K562 (cell line): ENCODE results near the gene MCAT. TPM values are rescaled to one million over a fixed set of nuclear protein-coding genes. Genes with fewer than 3 reads are reported as not detected.

ENCODE experiments used
- ATAC-seq: fragments of 200-7000 bp; cut with Tn5 transposase; 3 replicates; pipeline ENCODE4 v1.9.1; 2020; ENCODE audit warnings: moderate library complexity
- BruUV-seq: library from RNA; stranded (reverse); fragments of 400-500 nt; replicated peaks from 2 replicates; lab custom pipeline; 2021; lab: Mats Ljungman, UMichigan
- CTCF ChIA-PET: fragments of 300-600 bp; formaldehyde crosslinking; extraction: SDS; loops from one replicate; lab custom pipeline; 2021; ENCODE audit warnings: low intra/inter-chr PET ratio; lab: Yijun Ruan, JAX
- POLR2A ChIA-PET: fragments of 300-600, 350-650 bp; sonication (Branson Sonifier 250); formaldehyde crosslinking; extraction: SDS; loops from one replicate; lab custom pipeline; 2021; ENCODE audit warnings: antibody characterized with exemption, inconsistent platforms; lab: Yijun Ruan, JAX
- DNase-seq, 4 experiments: peaks; one replicate each; pipeline versions ENCODE4 v3.0.0 to v3.0.0-alpha.2; 2011 to 2018; ENCODE audit warnings: low spot score in 3 of 4, mixed read lengths in 3 of 4; ENCODE audit errors: extremely low read depth in 1 of 4
- FAIRE-seq: peaks from 2 replicates; lab custom pipeline; 2011; peaks lifted over from hg19 to GRCh38; lab: Jason Lieb, UNC
- H2AFZ ChIP-seq: 2 replicates; pipeline ENCODE4 v1.6.0; 2011; ENCODE audit warnings: low read depth, low read length, control low read depth, inconsistent platforms
- H3K27ac ChIP-seq: fragments of 200-600 bp; 3 replicates; pipeline ENCODE4 v1.8.0; 2011; ENCODE audit warnings: low read depth, mild to moderate bottlenecking, control low read depth, inconsistent platforms, low read length, moderate library complexity, mixed read lengths; ENCODE audit errors: extremely low read depth
- H3K27me3 ChIP-seq, 2 experiments: fragments of 300-600 bp in 1 of 2; 2 replicates in 1 of 2; 3 replicates in 1 of 2; pipeline versions ENCODE4 v1.6.0 to v1.8.0; 2011; ENCODE audit warnings: inconsistent platforms in 2 of 2, low read length in 2 of 2, mild to moderate bottlenecking in 1 of 2, mixed read lengths in 1 of 2, moderate library complexity in 1 of 2; ENCODE audit not compliant: control insufficient read depth in 2 of 2, insufficient read depth in 2 of 2
- H3K36me3 ChIP-seq: fragments of 300-600 bp; 3 replicates; pipeline ENCODE4 v1.8.0; 2011; ENCODE audit warnings: mild to moderate bottlenecking, low read length, inconsistent platforms; ENCODE audit not compliant: control insufficient read depth, insufficient read depth
- H3K4me1 ChIP-seq, 2 experiments: fragments of 200-600 bp in 1 of 2; replicated peaks in 1 of 2; 2 replicates in 1 of 2; 3 replicates in 1 of 2; pipeline versions ENCODE4 v1.5.1 to v1.8.0; 2011; ENCODE audit warnings: inconsistent platforms in 2 of 2, low read length in 2 of 2, mild to moderate bottlenecking in 1 of 2, mixed read lengths in 1 of 2, moderate library complexity in 1 of 2; ENCODE audit not compliant: control insufficient read depth in 2 of 2, insufficient read depth in 2 of 2
- H3K4me2 ChIP-seq: 2 replicates; pipeline ENCODE4 v1.6.1; 2011; ENCODE audit warnings: low read length, control low read depth, inconsistent platforms, mixed read lengths; ENCODE audit not compliant: insufficient read depth
- H3K4me3 ChIP-seq: fragments of 200-600 bp; sonication (generic), shearing (Covaris generic); 2 replicates; pipeline ENCODE4 v1.5.1; 2016; ENCODE audit warnings: control low read depth, inconsistent platforms
- H3K79me2 ChIP-seq: fragments of 200-600 bp; 3 replicates; pipeline ENCODE4 v1.8.0; 2011; ENCODE audit warnings: low read length, inconsistent platforms; ENCODE audit not compliant: control insufficient read depth, insufficient read depth
- H3K9ac ChIP-seq, 2 experiments: 2 replicates each; pipeline versions ENCODE4 v1.6.0 to v1.6.1; 2011; ENCODE audit warnings: low read depth in 2 of 2, low read length in 2 of 2, control low read depth in 1 of 2, inconsistent platforms in 1 of 2, mild to moderate bottlenecking in 1 of 2, mixed read lengths in 1 of 2; ENCODE audit not compliant: insufficient read depth in 1 of 2
- H3K9me1 ChIP-seq: one replicate; pipeline ENCODE4 v1.6.0; 2011; ENCODE audit warnings: inconsistent platforms, mild to moderate bottlenecking, low read length, moderate library complexity; ENCODE audit not compliant: control insufficient read depth, insufficient read depth
- H3K9me3 ChIP-seq: replicated peaks from 2 replicates; pipeline ENCODE4 v1.5.1; 2011; ENCODE audit warnings: low read depth, low read length, inconsistent platforms; ENCODE audit not compliant: control insufficient read depth, insufficient read depth
- H4K20me1 ChIP-seq: replicated peaks from 2 replicates; pipeline ENCODE4 v1.6.1; 2011; ENCODE audit warnings: low read length, inconsistent platforms, mixed read lengths; ENCODE audit not compliant: control insufficient read depth, insufficient read depth
- ELF2 ChIP-seq: fragments of 250-450 bp; sonication (Bioruptor Pico); IDR thresholded peaks from 2 replicates; pipeline ENCODE4 v1.5.0; 2021; ENCODE audit warnings: mild to moderate bottlenecking
- HDAC2 ChIP-seq: fragments of 450-650 bp; IDR thresholded peaks from 2 replicates; pipeline ENCODE4 v1.6.1; 2016; ENCODE audit warnings: mild to moderate bottlenecking
- HDAC3 ChIP-seq: fragments of 450-650 bp; IDR thresholded peaks from 2 replicates; pipeline ENCODE4 v1.6.1; 2018; ENCODE audit warnings: borderline replicate concordance, mild to moderate bottlenecking, moderate library complexity; ENCODE audit not compliant: partially characterized antibody
- ILF3 ChIP-seq: fragments of 450-650 bp; IDR thresholded peaks from 2 replicates; pipeline ENCODE4 v1.6.1; 2018; ENCODE audit warnings: antibody characterized with exemption, mild to moderate bottlenecking, moderate library complexity, borderline replicate concordance
- NR2C2 ChIP-seq, 2 experiments: fragments of 200-800 bp in 1 of 2; sonication (Bioruptor generic) in 1 of 2; sonication (generic) in 1 of 2; formaldehyde crosslinking in 1 of 2; IDR thresholded peaks; 2 replicates each; pipeline versions ENCODE4 v1.6.1 to v1.8.0; 2016 to 2022; ENCODE audit warnings: mild to moderate bottlenecking in 1 of 2, missing compliant biosample characterization in 1 of 2, missing genetic modification characterization in 1 of 2, missing genetic modification reagents in 1 of 2
- OTX1 ChIP-seq: fragments of 450-650 bp; formaldehyde crosslinking; IDR thresholded peaks from 2 replicates; pipeline ENCODE4 v1.4.0; 2022; ENCODE audit warnings: mild to moderate bottlenecking
- PTRF ChIP-seq: fragments of 450-650 bp; IDR thresholded peaks from 2 replicates; pipeline ENCODE4 v1.6.1; 2016; ENCODE audit warnings: mild to moderate bottlenecking, missing genetic modification characterization, missing compliant biosample characterization
- PTTG1 ChIP-seq: fragments of 450-650 bp; IDR thresholded peaks from 2 replicates; pipeline ENCODE4 v1.6.1; 2016; ENCODE audit warnings: low read depth, mild to moderate bottlenecking, missing genetic modification characterization, missing compliant biosample characterization
- TAF9B ChIP-seq: fragments of 450-650 bp; IDR thresholded peaks from 2 replicates; pipeline ENCODE4 v1.6.1; 2018; ENCODE audit warnings: mild to moderate bottlenecking; ENCODE audit not compliant: partially characterized antibody
- YBX1 ChIP-seq: fragments of 450-650 bp; IDR thresholded peaks from 2 replicates; pipeline ENCODE4 v1.7.1; 2016; ENCODE audit warnings: mild to moderate bottlenecking
- ZKSCAN1 ChIP-seq: fragments of 150-350 bp; IDR thresholded peaks from 2 replicates; pipeline ENCODE4 v1.6.1; 2016; ENCODE audit warnings: low read depth, low read length
- ZNF174 ChIP-seq: fragments of 250-450 bp; sonication (Bioruptor Pico); IDR thresholded peaks from 2 replicates; pipeline ENCODE4 v1.4.0; 2020; ENCODE audit warnings: mild to moderate bottlenecking
- ZNF311 ChIP-seq: fragments of 250-450 bp; sonication (Bioruptor Pico); IDR thresholded peaks from 2 replicates; pipeline ENCODE4 v1.4.0; 2020; ENCODE audit warnings: mild to moderate bottlenecking, moderate library complexity
- ZNF384 ChIP-seq: IDR thresholded peaks from 2 replicates; pipeline ENCODE4 v1.6.1; 2012; ENCODE audit warnings: low read depth, low read length, improper control_type of control experiment
- WGBS: fragments of 100-300 bp; shearing (Covaris generic); methylation state at CpG from one replicate; pipeline ENCODE4 v1.1.6; 2016; ENCODE audit warnings: low coverage, mixed read lengths; ENCODE audit not compliant: insufficient coverage; ENCODE audit errors: missing lambda C conversion rate; 5-methylcytosine and 5-hydroxymethylcytosine counted together
- in situ Hi-C: fragments of 300-500 bp; cut with MboI; formaldehyde crosslinking; loops from 4 replicates; pipeline ENCODE4 v1.15.0; 2018; ENCODE audit warnings: inconsistent platforms, mixed read lengths
- intact Hi-C: fragments of 100-400 bp; cut with micrococcal nuclease; formaldehyde crosslinking; loops from 2 replicates; pipeline ENCODE4 v1.14.2; 2022
- polyA plus RNA-seq, 8 experiments: library from polyadenylated mRNA; depleted of rRNA in 4 of 8; stranded (reverse) in 5 of 8; unstranded in 3 of 8; fragments of >200 nt; fragmentation: Nextera tagmentation in 2 of 8; fragmentation: Illumina TruSeq in 1 of 8; extraction: Ambion mirVana in 2 of 8; extraction: Trizol in 1 of 8; gene quantifications; 2 replicates each; pipeline versions ENCODE4 v1.2.1 to v1.2.3, GENCODE V29; 2011 to 2014; ENCODE audit warnings: inconsistent platforms in 1 of 8, missing spikeins in 1 of 8
- total RNA-seq, 7 experiments: library from RNA; depleted of rRNA in 6 of 7; stranded (reverse); fragments of >200 nt in 6 of 7; fragmentation: Illumina TruSeq in 2 of 7; extraction: Trizol in 2 of 7; gene quantifications; 2 replicates each; pipeline versions ENCODE4 v1.2.1 to v1.2.3, GENCODE V29; 2011 to 2021; ENCODE audit warnings: low replicate concordance in 1 of 7
- TF ChIP-seq, protein P1 (sequence below): fragments of 450-650 bp; IDR thresholded peaks from 2 replicates; pipeline ENCODE4 v1.6.1; 2016
- TF ChIP-seq, protein P2 (sequence below): sonication (generic); formaldehyde crosslinking; IDR thresholded peaks from 2 replicates; pipeline ENCODE4 v1.8.0; 2022; ENCODE audit warnings: mild to moderate bottlenecking, missing genetic modification reagents
- TF ChIP-seq, protein P3 (sequence below): IDR thresholded peaks from 2 replicates; pipeline ENCODE4 v1.6.1; 2011; ENCODE audit not compliant: insufficient read length; ENCODE audit errors: extremely low read depth
- TF ChIP-seq, protein P4 (sequence below): IDR thresholded peaks from 2 replicates; pipeline ENCODE4 v1.6.1; 2014; ENCODE audit warnings: antibody characterized with exemption

Gene MCAT
- total and polyA plus RNA-seq, 9 of the 15 experiments (the other 6 are each of a cell fraction or from before 2014, with no cell fraction given), result 3.3 to 27.8 (median 13.9) TPM

DNA sequence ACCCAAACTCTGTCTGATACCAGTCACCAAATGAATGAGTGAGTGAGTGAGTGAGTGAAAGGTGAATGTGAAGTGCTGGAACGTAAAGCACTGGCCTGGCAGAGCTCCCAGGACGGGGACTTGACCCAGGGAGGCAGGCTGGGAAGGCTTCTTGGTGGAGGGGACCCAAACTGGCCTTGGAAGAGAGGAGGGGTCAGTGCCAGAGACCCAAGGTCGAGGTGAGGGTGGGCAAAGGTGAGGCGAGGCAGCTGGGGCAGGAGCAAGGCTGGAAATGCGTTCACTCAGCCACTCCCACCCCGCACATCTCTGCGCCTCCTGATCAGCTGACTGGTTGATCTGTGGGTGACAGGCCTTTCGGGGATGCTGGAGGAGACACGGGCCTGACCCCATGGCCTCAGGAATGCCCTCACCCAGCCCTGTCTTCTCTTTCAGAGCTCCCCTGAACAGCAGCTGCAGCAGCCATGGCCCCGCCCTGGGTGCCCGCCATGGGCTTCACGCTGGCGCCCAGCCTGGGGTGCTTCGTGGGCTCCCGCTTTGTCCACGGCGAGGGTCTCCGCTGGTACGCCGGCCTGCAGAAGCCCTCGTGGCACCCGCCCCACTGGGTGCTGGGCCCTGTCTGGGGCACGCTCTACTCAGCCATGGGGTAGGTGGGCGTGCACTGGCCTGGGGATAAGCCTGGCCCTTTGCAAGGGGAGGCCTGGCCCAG, 15.7 kb upstream of the MCAT start:
- no peak for ATAC-seq
- no peak overlapping the region for H3K27ac ChIP-seq
- WGBS, result 80% methylated on average over 17 of the region's 24 CpGs
- DNase-seq, result no peak
- H3K4me3 ChIP-seq, result no peak overlapping the region
- no TSS peak for BruUV-seq
- CTCF ChIA-PET, result no interaction called here
- H3K4me1 ChIP-seq, result peaks cover 8 to 44% of the 10 kb centered on the region in 2 experiments
- FAIRE-seq, result no peak
- no peaks in the 10 kb centered on the region for H3K27me3 ChIP-seq
- no peak overlapping the region; a peak in 1 of 4 replicates for H3K9ac ChIP-seq
- in situ Hi-C loops, result no loop called here
- TF ChIP-seq ELF2 (CRISPR knock-in tag) (no peak), ZNF174 (CRISPR knock-in tag) (no peak), ZKSCAN1 (no peak), YBX1 (no peak), TAF9B (no peak), HDAC3 (no peak), HDAC2 (no peak), ZNF311 (CRISPR knock-in tag) (no peak), OTX1 (CRISPR knock-in tag) (no peak), PTTG1 (no peak), NR2C2 (CRISPR knock-in tag; IDR thresholded peaks at IDR 0.05) (no peak), NR2C2 (tag; IDR thresholded peaks at IDR 0.05) (no peak), ILF3 (no peak), ZNF384 (no peak), PTRF (no peak)
- TF ChIP-seq, protein P1, sequence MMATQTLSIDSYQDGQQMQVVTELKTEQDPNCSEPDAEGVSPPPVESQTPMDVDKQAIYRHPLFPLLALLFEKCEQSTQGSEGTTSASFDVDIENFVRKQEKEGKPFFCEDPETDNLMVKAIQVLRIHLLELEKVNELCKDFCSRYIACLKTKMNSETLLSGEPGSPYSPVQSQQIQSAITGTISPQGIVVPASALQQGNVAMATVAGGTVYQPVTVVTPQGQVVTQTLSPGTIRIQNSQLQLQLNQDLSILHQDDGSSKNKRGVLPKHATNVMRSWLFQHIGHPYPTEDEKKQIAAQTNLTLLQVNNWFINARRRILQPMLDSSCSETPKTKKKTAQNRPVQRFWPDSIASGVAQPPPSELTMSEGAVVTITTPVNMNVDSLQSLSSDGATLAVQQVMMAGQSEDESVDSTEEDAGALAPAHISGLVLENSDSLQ, result no peak
- TF ChIP-seq, protein P2, sequence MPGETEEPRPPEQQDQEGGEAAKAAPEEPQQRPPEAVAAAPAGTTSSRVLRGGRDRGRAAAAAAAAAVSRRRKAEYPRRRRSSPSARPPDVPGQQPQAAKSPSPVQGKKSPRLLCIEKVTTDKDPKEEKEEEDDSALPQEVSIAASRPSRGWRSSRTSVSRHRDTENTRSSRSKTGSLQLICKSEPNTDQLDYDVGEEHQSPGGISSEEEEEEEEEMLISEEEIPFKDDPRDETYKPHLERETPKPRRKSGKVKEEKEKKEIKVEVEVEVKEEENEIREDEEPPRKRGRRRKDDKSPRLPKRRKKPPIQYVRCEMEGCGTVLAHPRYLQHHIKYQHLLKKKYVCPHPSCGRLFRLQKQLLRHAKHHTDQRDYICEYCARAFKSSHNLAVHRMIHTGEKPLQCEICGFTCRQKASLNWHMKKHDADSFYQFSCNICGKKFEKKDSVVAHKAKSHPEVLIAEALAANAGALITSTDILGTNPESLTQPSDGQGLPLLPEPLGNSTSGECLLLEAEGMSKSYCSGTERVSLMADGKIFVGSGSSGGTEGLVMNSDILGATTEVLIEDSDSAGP, result no peak
- TF ChIP-seq, protein P3, sequence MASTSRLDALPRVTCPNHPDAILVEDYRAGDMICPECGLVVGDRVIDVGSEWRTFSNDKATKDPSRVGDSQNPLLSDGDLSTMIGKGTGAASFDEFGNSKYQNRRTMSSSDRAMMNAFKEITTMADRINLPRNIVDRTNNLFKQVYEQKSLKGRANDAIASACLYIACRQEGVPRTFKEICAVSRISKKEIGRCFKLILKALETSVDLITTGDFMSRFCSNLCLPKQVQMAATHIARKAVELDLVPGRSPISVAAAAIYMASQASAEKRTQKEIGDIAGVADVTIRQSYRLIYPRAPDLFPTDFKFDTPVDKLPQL, result no peak
- TF ChIP-seq, protein P4, sequence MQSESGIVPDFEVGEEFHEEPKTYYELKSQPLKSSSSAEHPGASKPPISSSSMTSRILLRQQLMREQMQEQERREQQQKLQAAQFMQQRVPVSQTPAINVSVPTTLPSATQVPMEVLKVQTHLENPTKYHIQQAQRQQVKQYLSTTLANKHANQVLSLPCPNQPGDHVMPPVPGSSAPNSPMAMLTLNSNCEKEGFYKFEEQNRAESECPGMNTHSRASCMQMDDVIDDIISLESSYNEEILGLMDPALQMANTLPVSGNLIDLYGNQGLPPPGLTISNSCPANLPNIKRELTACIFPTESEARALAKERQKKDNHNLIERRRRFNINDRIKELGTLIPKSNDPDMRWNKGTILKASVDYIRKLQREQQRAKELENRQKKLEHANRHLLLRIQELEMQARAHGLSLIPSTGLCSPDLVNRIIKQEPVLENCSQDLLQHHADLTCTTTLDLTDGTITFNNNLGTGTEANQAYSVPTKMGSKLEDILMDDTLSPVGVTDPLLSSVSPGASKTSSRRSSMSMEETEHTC, result no peak
- intact Hi-C loops, result no loop called here
- POLR2A ChIA-PET, result interaction anchor here (0.7 kb wide), 1 partner anchor 223 kb away, joined by 3 read pairs; no protein-coding TSS in a partner anchor
- 0 out of 2 replicates have a peak, but pooled peaks cover 3% of the 10 kb centered on the region for H4K20me1 ChIP-seq
- no peaks in the 10 kb centered on the region for H3K9me1 ChIP-seq
- no peak overlapping the region for H3K4me2 ChIP-seq
- H3K36me3 ChIP-seq, result peaks cover 19% of the 10 kb centered on the region; the same call in 1 of the 3 replicates
- H3K9me3 ChIP-seq, result no peaks in the 10 kb centered on the region
- peaks cover 11% of the 10 kb centered on the region for H3K79me2 ChIP-seq
- H2AFZ ChIP-seq, result no peak overlapping the region
